GM23338 (cell line): Measurements from ENCODE around the gene UBE2E2. TPM values are rescaled to one million over a fixed set of nuclear protein-coding genes. Genes with fewer than 3 reads are reported as not detected.

ENCODE experiments used
- ATAC-seq: fragments of 200-7000 bp; cut with Tn5 transposase; 3 replicates; pipeline ENCODE4 v1.9.1; 2020
- DNase-seq: peaks from one replicate; pipeline ENCODE4 v3.0.0-alpha.2; 2015; ENCODE audit warnings: low spot score
- H2AFZ ChIP-seq: fragments of 200-600 bp; sonication (generic); 2 replicates; pipeline ENCODE4 v1.8.0; 2016; ENCODE audit warnings: antibody characterized with exemption, mild to moderate bottlenecking, moderate library complexity
- H3F3A ChIP-seq: fragments of 200-600 bp; sonication (generic); replicated peaks from 2 replicates; pipeline ENCODE4 v1.8.0; 2017; ENCODE audit warnings: antibody characterized with exemption, mixed run types, low read depth
- H3K27ac ChIP-seq: fragments of 200-600 bp; sonication (generic); 2 replicates; pipeline ENCODE4 v1.6.1; 2016; ENCODE audit warnings: low read depth
- H3K27me3 ChIP-seq: fragments of 200-600 bp; sonication (generic); 2 replicates; pipeline ENCODE4 v1.8.0; 2016; ENCODE audit warnings: mild to moderate bottlenecking, mixed run types, moderate library complexity; ENCODE audit not compliant: insufficient read depth
- H3K36me3 ChIP-seq: fragments of 200-600 bp; sonication (generic); 2 replicates; pipeline ENCODE4 v1.8.0; 2016; ENCODE audit warnings: mild to moderate bottlenecking; ENCODE audit not compliant: insufficient read depth
- H3K4me1 ChIP-seq: fragments of 200-600 bp; sonication (generic); 2 replicates; pipeline ENCODE4 v1.8.0; 2016; ENCODE audit warnings: mild to moderate bottlenecking, moderate library complexity; ENCODE audit not compliant: insufficient read depth
- H3K4me2 ChIP-seq: fragments of 200-600 bp; sonication (generic); 2 replicates; pipeline ENCODE4 v1.7.1; 2017; ENCODE audit warnings: mixed run types
- H3K4me3 ChIP-seq: fragments of 200-600 bp; sonication (generic); 2 replicates; pipeline ENCODE4 v1.6.1; 2016; ENCODE audit warnings: mixed run types
- H3K79me2 ChIP-seq: fragments of 200-600 bp; sonication (generic); replicated peaks from 2 replicates; pipeline ENCODE4 v1.8.0; 2017; ENCODE audit warnings: mild to moderate bottlenecking; ENCODE audit not compliant: insufficient read depth
- H3K9me2 ChIP-seq: fragments of 200-600 bp; sonication (generic); 2 replicates; pipeline ENCODE4 v1.8.0; 2017; ENCODE audit not compliant: insufficient read depth
- H4K20me1 ChIP-seq: fragments of 200-600 bp; sonication (generic); replicated peaks from 2 replicates; pipeline ENCODE4 v1.8.0; 2017; ENCODE audit warnings: mild to moderate bottlenecking; ENCODE audit not compliant: insufficient read depth
- H3K27ac Mint-ChIP-seq: 2 replicates; pipeline ENCODE4 v1.8.0; 2020; ENCODE audit warnings: inconsistent platforms, mild to moderate bottlenecking, moderate library complexity, mixed read lengths
- H3K27me3 Mint-ChIP-seq: 3 replicates; pipeline ENCODE4 v1.8.0; 2022; ENCODE audit warnings: low read depth, mild to moderate bottlenecking, moderate library complexity, mixed read lengths, inconsistent platforms; ENCODE audit not compliant: insufficient read depth, poor library complexity
- H3K36me3 Mint-ChIP-seq: 3 replicates; pipeline ENCODE4 v1.8.0; 2021; ENCODE audit warnings: low read depth, mild to moderate bottlenecking, inconsistent platforms, moderate library complexity, mixed read lengths
- H3K4me1 Mint-ChIP-seq: 3 replicates; pipeline ENCODE4 v1.8.0; 2020; ENCODE audit warnings: mild to moderate bottlenecking, inconsistent platforms, mixed read lengths
- H3K4me3 Mint-ChIP-seq: 3 replicates; pipeline ENCODE4 v1.8.0; 2021; ENCODE audit warnings: moderate library complexity, mild to moderate bottlenecking, inconsistent platforms, mixed read lengths
- H3K9me3 Mint-ChIP-seq: 3 replicates; pipeline ENCODE4 v1.8.0; 2020; ENCODE audit warnings: moderate library complexity, mild to moderate bottlenecking, inconsistent platforms, mixed read lengths
- CREB1 ChIP-seq: fragments of 250-450 bp; sonication (Bioruptor Pico); IDR thresholded peaks from 2 replicates; pipeline ENCODE4 v1.5.0; 2020; ENCODE audit warnings: low read depth, mild to moderate bottlenecking, moderate library complexity
- CTCF ChIP-seq, 2 experiments: fragments of 200-600 bp in 1 of 2; sonication (generic) in 1 of 2; conservative IDR thresholded peaks; 2 replicates each; pipeline versions ENCODE4 v1.5.1 to v1.6.1; 2016 to 2017; ENCODE audit warnings: antibody characterized with exemption in 2 of 2, low read depth in 2 of 2, mild to moderate bottlenecking in 2 of 2, moderate library complexity in 1 of 2
- ETS1 ChIP-seq: IDR thresholded peaks from 2 replicates; pipeline ENCODE4 v1.6.1; 2016; ENCODE audit warnings: antibody characterized with exemption
- EZH2 ChIP-seq: fragments of 200-600 bp; sonication (generic); IDR thresholded peaks from one replicate; pipeline ENCODE4 v1.8.0; 2017; ENCODE audit warnings: antibody characterized with exemption, mild to moderate bottlenecking, low read depth; ENCODE audit not compliant: unreplicated experiment
- JUNB ChIP-seq: IDR thresholded peaks from one replicate; pipeline ENCODE4 v1.6.1; 2016; ENCODE audit warnings: antibody characterized with exemption; ENCODE audit not compliant: unreplicated experiment
- REST ChIP-seq: IDR thresholded peaks from one replicate; pipeline ENCODE4 v1.6.1; 2018; ENCODE audit warnings: antibody characterized with exemption; ENCODE audit not compliant: unreplicated experiment
- STAT1 ChIP-seq: IDR thresholded peaks from one replicate; pipeline ENCODE4 v1.6.1; 2016; ENCODE audit warnings: antibody characterized with exemption; ENCODE audit not compliant: unreplicated experiment
- ZNF114 ChIP-seq: fragments of 250-450 bp; sonication (Bioruptor Pico); IDR thresholded peaks from 2 replicates; pipeline ENCODE4 v1.5.0; 2020; ENCODE audit warnings: mild to moderate bottlenecking, moderate library complexity
- ZNF462 ChIP-seq: fragments of 250-450 bp; sonication (Bioruptor Pico); IDR thresholded peaks from 2 replicates; pipeline ENCODE4 v1.5.0; 2020; ENCODE audit warnings: mild to moderate bottlenecking, moderate library complexity
- polyA plus RNA-seq: library from polyadenylated mRNA; unstranded; fragments of >200 nt; fragmentation: Nextera tagmentation; extraction: Ambion mirVana; gene quantifications from 2 replicates; pipeline ENCODE4 v1.2.1, GENCODE V29; 2016
- total RNA-seq: library from RNA; depleted of rRNA; stranded (reverse); fragments of >200 nt; shearing (Covaris generic); gene quantifications from 2 replicates; pipeline ENCODE4 v1.2.3, GENCODE V29; 2014

UBE2E2 gene
- total and polyA plus RNA-seq, 2 experiments from 2014 or later = 86.9 to 169 TPM

- TF ChIP-seq STAT1 (no peak), CREB1 (CRISPR knock-in tag) (no peak), EZH2 (no peak), JUNB (no peak), ZNF114 (CRISPR knock-in tag) (no peak), REST (no peak), CTCF (conservative IDR thresholded peaks at IDR 0.05; ENCODE audit: low read depth in 2 of 2) (no peak)
Observed at GRCh38 chr3:23252122-23252521, 49.0 kb downstream of the UBE2E2 start (continued).

- peaks cover 3% of the 10 kb centered on the region for H3K27me3 Mint-ChIP-seq
- no peak overlapping the region for H3K4me3 ChIP-seq
- no peaks in the 10 kb centered on the region for H3K27me3 ChIP-seq
- H3K4me2 ChIP-seq = no peak overlapping the region
- no peaks in the 10 kb centered on the region; the same call in none of the 2 replicates for H4K20me1 ChIP-seq
- no peaks in the 10 kb centered on the region for H3K36me3 ChIP-seq
- H3K9me3 Mint-ChIP-seq = no peaks in the 10 kb centered on the region
- H3K27ac Mint-ChIP-seq = no peak overlapping the region
- no peak overlapping the region for H3K4me3 Mint-ChIP-seq
- DNase-seq (no peak), ATAC-seq (no peak)
- H3K27ac ChIP-seq = no peak overlapping the region
- no peaks in the 10 kb centered on the region for H3K4me1 ChIP-seq
- peaks cover 84% of the 10 kb centered on the region for H3K79me2 ChIP-seq
- no peak overlapping the region for H2AFZ ChIP-seq
- H3F3A ChIP-seq = no peaks in the 10 kb centered on the region
- peaks cover 4% of the 10 kb centered on the region; the same call in 1 of the 3 replicates for H3K36me3 Mint-ChIP-seq
- no peaks in the 10 kb centered on the region; the same call in 1 of the 2 replicates for H3K9me2 ChIP-seq
- peaks cover 4% of the 10 kb centered on the region; the same call in 2 of the 3 replicates for H3K4me1 Mint-ChIP-seq
- no peak for TF ChIP-seq JUNB
- no peak for TF ChIP-seq ETS1
- no peak for TF ChIP-seq ZNF462 (CRISPR knock-in tag)
- no peak for TF ChIP-seq CREB1 (CRISPR knock-in tag)
Observed at GRCh38 chr3:23253214-23253613, 50.1 kb downstream of the UBE2E2 start.
